DOHH2 (cell line): ENCODE measurements around the gene SIGLEC12.

Experiments used
- EZH2phosphoT487 ChIP-seq: fragments of 200-600 bp; sonication (generic); IDR thresholded peaks from 2 replicates; pipeline ENCODE4 v1.6.1; 2017; ENCODE audit warnings: borderline replicate concordance, mild to moderate bottlenecking, antibody characterized with exemption, low read length, moderate library complexity, mixed read lengths
- TF ChIP-seq, protein P1 (sequence below): fragments of 200-600 bp; sonication (generic); IDR thresholded peaks from one replicate; pipeline ENCODE4 v1.5.1; 2014; ENCODE audit warnings: antibody characterized with exemption, mild to moderate bottlenecking, low read depth, low read length; ENCODE audit not compliant: poor library complexity, severe bottlenecking

DNA sequence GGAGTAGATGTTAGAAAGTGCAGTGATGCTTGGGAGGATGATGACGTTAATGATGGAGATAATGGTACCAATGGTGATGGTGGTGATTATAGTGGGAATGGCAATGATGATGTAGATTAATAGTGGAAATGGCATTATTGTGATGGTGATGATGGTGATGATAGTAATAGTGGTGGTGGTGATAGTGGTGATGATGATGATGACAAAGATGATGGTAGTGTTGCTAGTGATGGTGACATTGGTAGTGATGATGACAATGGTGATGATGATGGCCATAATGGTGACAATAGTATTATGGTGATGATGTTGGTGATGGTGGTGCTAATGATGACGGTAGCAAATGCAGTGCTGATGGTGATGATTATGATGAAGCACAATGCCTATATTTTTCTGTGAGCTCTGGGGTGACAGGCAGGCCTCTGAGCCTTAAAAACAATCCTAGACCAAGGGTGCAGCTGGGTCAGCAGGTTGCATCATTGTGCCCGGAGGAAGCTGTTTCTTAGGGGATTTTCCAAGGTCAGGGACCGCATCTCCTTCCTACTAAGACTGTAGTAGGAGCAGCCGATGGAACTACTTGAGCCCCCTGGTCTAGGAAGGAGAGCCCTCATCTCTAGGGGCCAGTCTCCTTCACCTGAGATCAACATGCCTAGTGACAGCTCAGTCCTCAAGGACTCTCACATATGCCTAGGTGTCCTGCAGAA, 15.5 kb downstream of the SIGLEC12 start:
- TF ChIP-seq, protein P1, sequence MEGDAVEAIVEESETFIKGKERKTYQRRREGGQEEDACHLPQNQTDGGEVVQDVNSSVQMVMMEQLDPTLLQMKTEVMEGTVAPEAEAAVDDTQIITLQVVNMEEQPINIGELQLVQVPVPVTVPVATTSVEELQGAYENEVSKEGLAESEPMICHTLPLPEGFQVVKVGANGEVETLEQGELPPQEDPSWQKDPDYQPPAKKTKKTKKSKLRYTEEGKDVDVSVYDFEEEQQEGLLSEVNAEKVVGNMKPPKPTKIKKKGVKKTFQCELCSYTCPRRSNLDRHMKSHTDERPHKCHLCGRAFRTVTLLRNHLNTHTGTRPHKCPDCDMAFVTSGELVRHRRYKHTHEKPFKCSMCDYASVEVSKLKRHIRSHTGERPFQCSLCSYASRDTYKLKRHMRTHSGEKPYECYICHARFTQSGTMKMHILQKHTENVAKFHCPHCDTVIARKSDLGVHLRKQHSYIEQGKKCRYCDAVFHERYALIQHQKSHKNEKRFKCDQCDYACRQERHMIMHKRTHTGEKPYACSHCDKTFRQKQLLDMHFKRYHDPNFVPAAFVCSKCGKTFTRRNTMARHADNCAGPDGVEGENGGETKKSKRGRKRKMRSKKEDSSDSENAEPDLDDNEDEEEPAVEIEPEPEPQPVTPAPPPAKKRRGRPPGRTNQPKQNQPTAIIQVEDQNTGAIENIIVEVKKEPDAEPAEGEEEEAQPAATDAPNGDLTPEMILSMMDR = no peak
- TF ChIP-seq EZH2phosphoT487 = no peak
